Stimulated activated CD8-positive, alpha-beta memory T cell treated with anti-CD3 and anti-CD28 coated beads, Interleukin-7, amount 100 ng/mL, for 24 hours (primary cell): ENCODE data around the gene CASQ1.

Experiments
- DNase-seq: peaks from one replicate; pipeline ENCODE4 v3.0.0-alpha.2; 2020; ENCODE audit warnings: low read depth

Gene CASQ1

GRCh38 chr1:160205242-160206035 is 15.1 kb downstream of the CASQ1 start, which contains the start of gene PEA15:
Gene PEA15 (plus strand): TSS chr1:160205384. CDS start chr1:160211545, 6,161 bp downstream.
- DNase-seq = peak; percentile 44

GRCh38 chr1:160206036-160206389 is 15.6 kb downstream of the CASQ1 start:
- peak; percentile 17 for DNase-seq

- no peak for DNase-seq
Measured at GRCh38 chr1:160206421-160207117, 16.2 kb downstream of the CASQ1 start.

GRCh38 chr1:160207118-160207650 is 16.8 kb downstream of the CASQ1 start:
- DNase-seq = no peak

GRCh38 chr1:160207771-160208556 is 17.6 kb downstream of the CASQ1 start:
- DNase-seq = no peak

GRCh38 chr1:160208557-160209320 is 18.4 kb downstream of the CASQ1 start:
- no peak for DNase-seq

- no peak for DNase-seq
Measured at GRCh38 chr1:160209321-160210046, 19.1 kb downstream of the CASQ1 start.

- DNase-seq = no peak
Measured at GRCh38 chr1:160210561-160210960, 20.2 kb downstream of the CASQ1 start.

- DNase-seq = no peak
Measured at GRCh38 chr1:160211046-160211790, 20.8 kb downstream of the CASQ1 start.

- DNase-seq = no peak
Measured at GRCh38 chr1:160214481-160215140, 24.2 kb downstream of the CASQ1 start.

- no peak for DNase-seq
Measured at GRCh38 chr1:160216301-160216700, 25.9 kb downstream of the CASQ1 start.

- no peak for DNase-seq
Measured at GRCh38 chr1:160217481-160218051, 27.2 kb downstream of the CASQ1 start.

- no peak for DNase-seq
Measured at GRCh38 chr1:160219062-160219929, 28.9 kb downstream of the CASQ1 start.

- no peak for DNase-seq
Measured at GRCh38 chr1:160220301-160220700, 29.9 kb downstream of the CASQ1 start.

GRCh38 chr1:160221089-160221488 is 30.7 kb downstream of the CASQ1 start:
- DNase-seq = no peak

GRCh38 chr1:160222546-160222945 is 32.2 kb downstream of the CASQ1 start:
- DNase-seq = no peak

- DNase-seq = no peak
Measured at GRCh38 chr1:160224606-160225005, 34.2 kb downstream of the CASQ1 start.

- no peak for DNase-seq
Measured at GRCh38 chr1:160225345-160225744, 35.0 kb downstream of the CASQ1 start.
